GM18498 (cell line): Measurements from ENCODE around the gene PTGIR.
A peak's percentile ranks its signal among the peaks of the same experiment; 100 is the strongest.

Experiments used
- ATAC-seq: cut with Tn5 transposase; IDR thresholded peaks from one replicate; pipeline ENCODE4 v1.9.1; 2021; ENCODE audit warnings: mild to moderate bottlenecking, moderate library complexity; ENCODE audit not compliant: unreplicated experiment

Gene PTGIR

GRCh38 chr19:46624958-46625661 is at the start of gene PTGIR:
TSS of gene PTGIR (minus strand) at chr19:46625089. CDS start at chr19:46624225, 864 bp downstream.
- no peak for ATAC-seq

- no peak for ATAC-seq
Observed at GRCh38 chr19:46670813-46671212, 45.9 kb upstream of the PTGIR start.

GRCh38 chr19:46668662-46669061 is 43.8 kb upstream of the PTGIR start:
- no peak for ATAC-seq

- ATAC-seq: no peak
Observed at GRCh38 chr19:46665072-46665471, 40.2 kb upstream of the PTGIR start.

- ATAC-seq: no peak
Observed at GRCh38 chr19:46661735-46662592, 37.1 kb upstream of the PTGIR start.

- peak; percentile 93 for ATAC-seq
Observed at GRCh38 chr19:46661020-46661731, 36.3 kb upstream of the PTGIR start, which contains the start of gene DACT3. TSS of gene DACT3 (minus strand) at chr19:46661182. CDS start at chr19:46661064, 118 bp downstream.

GRCh38 chr19:46660551-46661019 is 35.7 kb upstream of the PTGIR start:
- no peak for ATAC-seq

- no peak for ATAC-seq
Observed at GRCh38 chr19:46660008-46660517, 35.2 kb upstream of the PTGIR start.

GRCh38 chr19:46659151-46660007 is 34.5 kb upstream of the PTGIR start:
- no peak for ATAC-seq

GRCh38 chr19:46656541-46656940 is 31.7 kb upstream of the PTGIR start:
- no peak for ATAC-seq

- ATAC-seq: no peak
Observed at GRCh38 chr19:46654621-46655152, 29.8 kb upstream of the PTGIR start.

- ATAC-seq: no peak
Observed at GRCh38 chr19:46650445-46650844, 25.6 kb upstream of the PTGIR start.

GRCh38 chr19:46648961-46649960 is 24.4 kb upstream of the PTGIR start:
- no peak for ATAC-seq

- ATAC-seq: no peak
Observed at GRCh38 chr19:46648060-46648960, 23.4 kb upstream of the PTGIR start.

GRCh38 chr19:46646402-46646801 is 21.5 kb upstream of the PTGIR start:
- ATAC-seq: no peak

GRCh38 chr19:46644720-46645119 is 19.8 kb upstream of the PTGIR start:
- ATAC-seq: no peak

- ATAC-seq: no peak
Observed at GRCh38 chr19:46640656-46641055, 15.8 kb upstream of the PTGIR start.
